PFSK-1 (cell line): ENCODE results near the gene TMEM117.

ENCODE experiments used
- FOXP2 ChIP-seq: optimal IDR thresholded peaks from 2 replicates; pipeline ENCODE3; 2011; ENCODE audit warnings: borderline replicate concordance, control low read depth, inconsistent platforms; ENCODE audit not compliant: insufficient read depth; ENCODE audit errors: extremely low read length, extremely low read depth
- POLR2AphosphoS5 ChIP-seq: IDR thresholded peaks from 2 replicates; pipeline ENCODE4 v1.6.1; 2012; ENCODE audit warnings: low read depth, mild to moderate bottlenecking, control low read depth, low read length, moderate library complexity
- REST ChIP-seq, 2 experiments: IDR thresholded peaks; 2 replicates each; pipeline versions ENCODE4 v1.6.1 to v1.8.0; 2011 to 2012; ENCODE audit warnings: low read depth in 2 of 2, low read length in 2 of 2, control low read depth in 1 of 2, inconsistent platforms in 1 of 2, mild to moderate bottlenecking in 1 of 2, moderate library complexity in 1 of 2; ENCODE audit not compliant: insufficient read depth in 1 of 2
- SIN3A ChIP-seq: IDR thresholded peaks from 2 replicates; pipeline ENCODE4 v1.6.1; 2012; ENCODE audit warnings: mild to moderate bottlenecking, low read length, moderate library complexity, borderline replicate concordance; ENCODE audit not compliant: insufficient read depth
- TAF1 ChIP-seq: IDR thresholded peaks from 2 replicates; pipeline ENCODE4 v1.6.1; 2012; ENCODE audit warnings: low read length, control low read depth, borderline replicate concordance; ENCODE audit not compliant: insufficient read depth

The TMEM117 gene

DNA sequence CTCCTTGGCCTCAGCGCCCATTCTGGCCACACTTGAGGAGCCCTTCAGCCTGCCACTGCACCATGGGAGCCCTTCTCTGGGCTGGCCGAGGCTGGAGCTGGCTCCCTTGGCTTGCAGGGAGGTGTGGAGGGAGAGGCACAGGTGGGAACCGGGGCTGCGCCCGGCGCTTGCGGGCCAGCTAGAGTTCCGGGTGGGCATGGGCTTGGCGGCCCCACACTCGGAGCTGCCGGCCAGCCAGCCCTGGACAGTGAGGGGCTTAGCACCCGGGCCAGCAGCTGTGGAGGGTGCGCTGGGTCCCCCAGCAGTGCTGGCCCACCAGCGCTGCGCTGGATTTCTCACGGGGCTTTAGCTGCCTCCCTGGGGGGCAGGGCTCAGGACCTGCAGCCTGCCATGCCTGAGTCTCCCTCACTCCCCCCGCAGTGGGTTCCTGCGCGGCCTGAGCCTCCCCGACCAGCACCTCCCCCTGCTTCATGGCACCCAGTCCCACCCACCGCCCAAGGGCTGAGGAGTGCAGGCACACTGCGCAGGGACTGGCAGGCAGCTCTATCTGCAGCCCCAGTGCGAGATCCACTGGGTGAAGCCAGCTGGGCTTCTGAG lies 28.0 kb downstream of the TMEM117 start:
- no peak for TF ChIP-seq POLR2AphosphoS5
- TF ChIP-seq TAF1 = no peak
- TF ChIP-seq REST (IDR thresholded peaks at IDR 0.05; ENCODE audit: insufficient read depth in 1 of 2, low read depth in 2 of 2, low read length in 2 of 2) = no peak
- TF ChIP-seq FOXP2 = no peak
- TF ChIP-seq SIN3A = no peak

DNA sequence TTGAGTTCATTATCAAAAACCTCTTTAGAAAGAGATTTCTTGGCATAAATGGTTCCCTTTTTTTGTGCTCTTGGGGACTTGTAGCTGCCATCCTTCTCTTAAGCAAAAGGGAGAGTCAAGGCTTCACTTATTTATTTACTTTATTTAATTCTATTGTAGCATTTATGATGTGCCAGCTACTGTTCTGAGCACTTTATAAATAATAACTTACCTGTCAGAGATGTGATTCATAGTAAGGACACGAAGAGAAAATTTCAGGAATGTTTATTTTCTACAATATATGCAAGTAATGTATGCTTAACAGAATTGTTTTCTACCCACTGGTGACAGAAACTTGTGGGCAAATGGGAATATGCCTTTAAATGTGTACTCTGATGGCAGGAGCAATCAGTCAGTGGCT lies 33.3 kb downstream of the TMEM117 start:
- no peak for TF ChIP-seq REST (IDR thresholded peaks at IDR 0.05; ENCODE audit: insufficient read depth in 1 of 2, low read depth in 2 of 2, low read length in 2 of 2)
- TF ChIP-seq TAF1 = no peak
- TF ChIP-seq FOXP2 = no peak
- TF ChIP-seq POLR2AphosphoS5 = no peak
- TF ChIP-seq SIN3A = no peak

DNA sequence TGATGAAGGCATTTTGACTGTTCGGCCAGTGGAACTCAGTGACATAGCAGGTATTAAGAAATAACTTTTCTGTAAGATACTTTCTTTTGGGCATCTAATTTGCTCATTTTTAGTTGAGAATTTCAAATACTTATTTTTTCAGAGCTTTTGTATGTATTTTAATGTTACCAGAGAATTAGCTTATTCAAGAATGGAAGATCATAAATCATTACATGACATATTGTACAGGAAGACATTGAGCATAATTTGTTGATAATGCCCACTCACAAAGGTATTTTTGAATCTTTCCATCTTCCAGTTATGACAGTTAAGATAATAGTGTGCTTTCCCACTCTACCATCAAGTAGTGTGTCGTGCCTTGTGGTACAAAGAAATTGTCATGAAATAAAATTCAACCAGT lies 36.5 kb downstream of the TMEM117 start:
- TF ChIP-seq POLR2AphosphoS5 = no peak
- TF ChIP-seq FOXP2 = no peak
- TF ChIP-seq TAF1 = no peak
- TF ChIP-seq SIN3A = no peak
- TF ChIP-seq REST (IDR thresholded peaks at IDR 0.05; ENCODE audit: insufficient read depth in 1 of 2, low read depth in 2 of 2, low read length in 2 of 2) = no peak

GRCh38 chr12:43878050-43878449 lies 42.2 kb downstream of the TMEM117 start:
- TF ChIP-seq TAF1 (no peak), POLR2AphosphoS5 (no peak)

GRCh38 chr12:43880547-43880946 lies 44.7 kb downstream of the TMEM117 start:
- TF ChIP-seq REST (IDR thresholded peaks at IDR 0.05; ENCODE audit: insufficient read depth in 1 of 2, low read depth in 2 of 2, low read length in 2 of 2) (no peak), SIN3A (no peak), FOXP2 (no peak), POLR2AphosphoS5 (no peak), TAF1 (no peak)
